ENCODE data around the gene XRN1.

DNA sequence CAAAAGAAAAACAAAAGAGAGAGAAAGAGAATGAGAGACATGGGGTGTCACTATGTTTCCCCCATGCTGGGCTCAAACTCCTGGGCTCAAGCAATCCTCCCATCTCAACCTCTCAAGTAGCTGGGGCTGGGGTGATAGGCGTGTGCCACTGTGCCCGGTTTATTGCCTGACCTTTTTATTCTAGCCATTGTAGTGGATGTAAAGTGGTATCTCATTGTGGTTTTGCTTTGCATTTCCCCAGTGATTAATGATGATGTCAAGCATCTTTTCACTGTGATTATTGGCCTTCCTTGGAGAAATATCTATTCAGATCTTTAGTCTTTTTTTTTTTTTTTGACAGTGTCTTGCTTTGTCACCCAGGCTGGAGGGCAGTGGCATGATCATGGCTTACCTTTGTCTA is 184.7 kb downstream of the XRN1 start:
- TF ChIP-seq CTCF (IDR thresholded peaks at IDR 0.05) = no peak
- TF ChIP-seq POLR2A (IDR thresholded peaks at IDR 0.05) = no peak
